ENCODE data around the gene CMTM5.

DNA sequence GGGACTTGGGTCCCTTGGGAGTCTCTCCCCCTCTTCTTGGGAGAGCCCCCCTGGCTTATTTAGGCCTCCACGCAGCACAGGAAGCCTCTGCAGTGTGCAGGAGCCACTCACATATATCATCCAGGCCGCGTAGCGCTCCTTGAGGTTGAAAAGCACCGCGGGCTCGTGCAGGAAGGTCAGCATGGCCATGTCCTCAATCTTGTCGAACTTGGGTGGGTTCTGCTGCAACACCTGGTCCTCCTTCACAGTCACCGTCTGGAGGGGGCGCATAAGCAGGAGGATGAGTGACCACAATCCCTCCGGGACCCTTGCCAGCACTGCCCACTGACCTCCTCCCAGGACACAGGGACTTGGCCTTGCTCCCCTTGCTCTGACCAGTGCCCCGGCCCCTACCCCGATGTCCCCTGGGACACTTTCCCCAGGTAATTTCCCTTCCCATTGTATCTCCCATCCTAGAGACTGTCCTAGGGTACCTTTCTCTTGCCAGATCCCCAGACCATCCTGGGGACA is 28.7 kb downstream of the CMTM5 start:
- TF ChIP-seq, protein P1, sequence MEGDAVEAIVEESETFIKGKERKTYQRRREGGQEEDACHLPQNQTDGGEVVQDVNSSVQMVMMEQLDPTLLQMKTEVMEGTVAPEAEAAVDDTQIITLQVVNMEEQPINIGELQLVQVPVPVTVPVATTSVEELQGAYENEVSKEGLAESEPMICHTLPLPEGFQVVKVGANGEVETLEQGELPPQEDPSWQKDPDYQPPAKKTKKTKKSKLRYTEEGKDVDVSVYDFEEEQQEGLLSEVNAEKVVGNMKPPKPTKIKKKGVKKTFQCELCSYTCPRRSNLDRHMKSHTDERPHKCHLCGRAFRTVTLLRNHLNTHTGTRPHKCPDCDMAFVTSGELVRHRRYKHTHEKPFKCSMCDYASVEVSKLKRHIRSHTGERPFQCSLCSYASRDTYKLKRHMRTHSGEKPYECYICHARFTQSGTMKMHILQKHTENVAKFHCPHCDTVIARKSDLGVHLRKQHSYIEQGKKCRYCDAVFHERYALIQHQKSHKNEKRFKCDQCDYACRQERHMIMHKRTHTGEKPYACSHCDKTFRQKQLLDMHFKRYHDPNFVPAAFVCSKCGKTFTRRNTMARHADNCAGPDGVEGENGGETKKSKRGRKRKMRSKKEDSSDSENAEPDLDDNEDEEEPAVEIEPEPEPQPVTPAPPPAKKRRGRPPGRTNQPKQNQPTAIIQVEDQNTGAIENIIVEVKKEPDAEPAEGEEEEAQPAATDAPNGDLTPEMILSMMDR (conservative IDR thresholded peaks at IDR 0.05; ENCODE audit: low read length), result no peak
- no peak for TF ChIP-seq EZH2phosphoT487 (IDR thresholded peaks at IDR 0.05; ENCODE audit: borderline replicate concordance)

Data from Loucy (cell line).